H9 (cell line): ENCODE measurements around the gene FBXO5. TPM values are rescaled to one million over a fixed set of nuclear protein-coding genes. Genes with fewer than 3 reads are reported as not detected.

Source experiments
- DNase-seq: peaks from one replicate; pipeline ENCODE4 v3.0.0-alpha.2; 2017
- H2AFZ ChIP-seq: one replicate; pipeline ENCODE4 v1.6.1; 2013; ENCODE audit warnings: mild to moderate bottlenecking, low read length, control low read depth, moderate library complexity
- H2AK5ac ChIP-seq: 2 replicates; pipeline ENCODE4 v1.6.1; 2013; ENCODE audit warnings: low read length, control low read depth, mixed read lengths; ENCODE audit not compliant: insufficient read length
- H2BK120ac ChIP-seq: one replicate; pipeline ENCODE4 v1.6.1; 2013; ENCODE audit warnings: low read depth, mild to moderate bottlenecking, low read length, control low read depth, inconsistent platforms; ENCODE audit not compliant: poor library complexity, severe bottlenecking
- H2BK12ac ChIP-seq: 2 replicates; pipeline ENCODE4 v1.6.1; 2013; ENCODE audit warnings: low read length, control low read depth, mixed read lengths, low read depth; ENCODE audit not compliant: insufficient read length
- H2BK15ac ChIP-seq: 2 replicates; pipeline ENCODE4 v1.6.1; 2013; ENCODE audit warnings: low read depth, low read length, control low read depth
- H2BK20ac ChIP-seq: one replicate; pipeline ENCODE4 v1.6.1; 2013; ENCODE audit warnings: low read depth, mild to moderate bottlenecking, low read length, control low read depth, inconsistent platforms; ENCODE audit not compliant: poor library complexity, severe bottlenecking
- H2BK5ac ChIP-seq: 2 replicates; pipeline ENCODE4 v1.6.1; 2013; ENCODE audit warnings: low read length, control low read depth, mixed read lengths; ENCODE audit not compliant: insufficient read length
- H3K14ac ChIP-seq: 2 replicates; pipeline ENCODE4 v1.6.1; 2013; ENCODE audit warnings: low read length, control low read depth; ENCODE audit not compliant: insufficient read depth
- H3K18ac ChIP-seq: 2 replicates; pipeline ENCODE4 v1.6.1; 2013; ENCODE audit warnings: low read depth, mild to moderate bottlenecking, mixed read lengths, low read length, control low read depth; ENCODE audit not compliant: insufficient read length
- H3K23ac ChIP-seq: 2 replicates; pipeline ENCODE4 v1.6.1; 2013; ENCODE audit warnings: low read length, control low read depth, mixed read lengths, low read depth; ENCODE audit not compliant: insufficient read length
- H3K23me2 ChIP-seq: 2 replicates; pipeline ENCODE4 v1.6.1; 2013; ENCODE audit warnings: low read depth, mild to moderate bottlenecking, mixed read lengths, low read length, control low read depth; ENCODE audit not compliant: insufficient read length, poor library complexity, severe bottlenecking
- H3K27ac ChIP-seq: 2 replicates; pipeline ENCODE4 v1.5.1; 2013; ENCODE audit warnings: low read length, control low read depth, mixed read lengths, low read depth; ENCODE audit not compliant: insufficient read length
- H3K27me3 ChIP-seq: 2 replicates; pipeline ENCODE4 v1.6.1; 2013; ENCODE audit warnings: low read length, control low read depth, inconsistent platforms; ENCODE audit not compliant: insufficient read depth
- H3K4ac ChIP-seq: 2 replicates; pipeline ENCODE4 v1.6.1; 2013; ENCODE audit warnings: low read depth, mild to moderate bottlenecking, control low read depth, inconsistent platforms, low read length, moderate library complexity
- H3K4me1 ChIP-seq: 2 replicates; pipeline ENCODE4 v1.6.1; 2013; ENCODE audit warnings: low read length, control low read depth, inconsistent platforms; ENCODE audit not compliant: insufficient read depth
- H3K4me2 ChIP-seq: 2 replicates; pipeline ENCODE4 v1.6.1; 2013; ENCODE audit warnings: low read length, control low read depth, mixed read lengths; ENCODE audit not compliant: insufficient read length, insufficient read depth
- H3K56ac ChIP-seq: 2 replicates; pipeline ENCODE4 v1.6.1; 2013; ENCODE audit warnings: low read depth, mild to moderate bottlenecking, mixed read lengths, low read length, control low read depth; ENCODE audit not compliant: insufficient read length
- H3K79me1 ChIP-seq: 2 replicates; pipeline ENCODE4 v1.6.1; 2013; ENCODE audit warnings: low read depth, mild to moderate bottlenecking, moderate library complexity, low read length, control low read depth, inconsistent platforms; ENCODE audit not compliant: insufficient read depth, poor library complexity, severe bottlenecking
- H3K79me2 ChIP-seq: 2 replicates; pipeline ENCODE4 v1.6.1; 2013; ENCODE audit warnings: low read length, control low read depth, inconsistent platforms; ENCODE audit not compliant: insufficient read depth
- H3K9ac ChIP-seq: 2 replicates; pipeline ENCODE4 v1.6.1; 2013; ENCODE audit warnings: low read length, control low read depth, mixed read lengths; ENCODE audit not compliant: insufficient read length; ENCODE audit errors: extremely low read depth
- H3K9me3 ChIP-seq: one replicate; pipeline ENCODE4 v1.6.1; 2013; ENCODE audit warnings: low read depth, low read length, inconsistent platforms; ENCODE audit not compliant: control insufficient read depth
- H3T11ph ChIP-seq: one replicate; pipeline ENCODE4 v1.6.1; 2013; ENCODE audit warnings: mild to moderate bottlenecking, low read length, control low read depth, inconsistent platforms
- H4K20me1 ChIP-seq: one replicate; pipeline ENCODE4 v1.6.1; 2013; ENCODE audit not compliant: control insufficient read depth, insufficient read length, insufficient read depth
- H4K5ac ChIP-seq: 2 replicates; pipeline ENCODE4 v1.6.1; 2013; ENCODE audit warnings: low read depth, mild to moderate bottlenecking, mixed read lengths, low read length, control low read depth; ENCODE audit not compliant: insufficient read length
- H4K8ac ChIP-seq: replicated peaks from 2 replicates; pipeline ENCODE4 v1.6.1; 2013; ENCODE audit warnings: low read length, control low read depth, mixed read lengths, low read depth; ENCODE audit not compliant: insufficient read length
- H4K91ac ChIP-seq: 2 replicates; pipeline ENCODE4 v1.6.1; 2013; ENCODE audit warnings: low read depth, mild to moderate bottlenecking, moderate library complexity, mixed read lengths, low read length, control low read depth; ENCODE audit not compliant: insufficient read length
- H3K27ac Mint-ChIP-seq, 3 experiments: 2 replicates in 2 of 3; 3 replicates in 1 of 3; pipeline ENCODE4 v1.8.0; 2020 to 2021; ENCODE audit warnings: mixed read lengths in 3 of 3, mild to moderate bottlenecking in 1 of 3, moderate library complexity in 1 of 3
- H3K27me3 Mint-ChIP-seq: 2 replicates; pipeline ENCODE4 v1.8.0; 2021; ENCODE audit warnings: low read depth, mild to moderate bottlenecking, moderate library complexity, mixed read lengths
- H3K36me3 Mint-ChIP-seq, 3 experiments: 2 replicates in 2 of 3; 3 replicates in 1 of 3; pipeline ENCODE4 v1.8.0; 2020 to 2021; ENCODE audit warnings: low read depth in 3 of 3, mixed read lengths in 3 of 3; ENCODE audit not compliant: insufficient read depth in 1 of 3
- H3K4me1 Mint-ChIP-seq, 2 experiments: 2 replicates each; pipeline ENCODE4 v1.8.0; 2020; ENCODE audit warnings: mixed read lengths in 2 of 2
- H3K4me3 Mint-ChIP-seq, 2 experiments: 2 replicates in 1 of 2; 3 replicates in 1 of 2; pipeline ENCODE4 v1.8.0; 2020 to 2021; ENCODE audit warnings: mild to moderate bottlenecking in 2 of 2, mixed read lengths in 2 of 2, moderate library complexity in 1 of 2
- H3K9me3 Mint-ChIP-seq, 2 experiments: 2 replicates in 1 of 2; 3 replicates in 1 of 2; pipeline ENCODE4 v1.8.0; 2020; ENCODE audit warnings: mild to moderate bottlenecking in 2 of 2, mixed read lengths in 2 of 2, moderate library complexity in 1 of 2
- CTCF ChIP-seq: fragments of 200-600 bp; sonication (generic); conservative IDR thresholded peaks from 3 replicates; pipeline ENCODE4 v1.8.0; 2021; ENCODE audit warnings: antibody characterized with exemption, mild to moderate bottlenecking
- total RNA-seq: library from RNA; stranded (reverse); gene quantifications from 2 replicates; pipeline ENCODE4 v1.2.1, GENCODE V29; 2021

Gene FBXO5
- total RNA-seq, 1 experiment from 2014 or later, result 47.6 TPM

GRCh38 chr6:152993431-152993830 is 10.6 kb upstream of the FBXO5 start:
- no peak overlapping the region for H4K91ac ChIP-seq
- H3K79me2 ChIP-seq, result peaks cover 2% of the 10 kb centered on the region; the same call in 1 of the 2 replicates
- H3K56ac ChIP-seq, result no peak overlapping the region
- DNase-seq, result no peak
- Mint-ChIP-seq H3K9me3 (no peaks in the 10 kb centered on the region), H3K27ac (peak overlapping the region in 2 of 3 experiments; percentile 31 to 44; a peak in 3 of 7 replicates), H3K4me1 (no peaks in the 10 kb centered on the region), H3K4me3 (no peak overlapping the region), H3K36me3 (peaks cover 22 to 51% (median 48%) of the 10 kb centered on the region in 3 experiments; a peak in 5 of 7 replicates), H3K27me3 (no peaks in the 10 kb centered on the region)
- H3K4me2 ChIP-seq, result no peak overlapping the region
- no peak overlapping the region for H2AFZ ChIP-seq
- no peak overlapping the region for H3K23ac ChIP-seq
- no peak overlapping the region for H2BK20ac ChIP-seq
- no peak overlapping the region for H3K18ac ChIP-seq
- no peak overlapping the region for H3T11ph ChIP-seq
- no peak overlapping the region for H2BK12ac ChIP-seq
- H2BK120ac ChIP-seq, result no peak overlapping the region
- no peaks in the 10 kb centered on the region for H3K23me2 ChIP-seq
- H3K79me1 ChIP-seq, result no peaks in the 10 kb centered on the region
- H2BK5ac ChIP-seq, result no peak overlapping the region
- H4K20me1 ChIP-seq, result no peaks in the 10 kb centered on the region
- no peak overlapping the region for H3K9ac ChIP-seq
- H3K27me3 ChIP-seq, result no peaks in the 10 kb centered on the region
- no peak overlapping the region for H4K8ac ChIP-seq
- no peak overlapping the region for H2BK15ac ChIP-seq
- H3K14ac ChIP-seq, result no peak overlapping the region
- no peak overlapping the region for H3K27ac ChIP-seq
- H2AK5ac ChIP-seq, result no peak overlapping the region
- no peaks in the 10 kb centered on the region for H3K4me1 ChIP-seq
- H3K4ac ChIP-seq, result no peak overlapping the region
- no peak overlapping the region for H4K5ac ChIP-seq
- peak; percentile 56; the same call in 2 of the 3 replicates for TF ChIP-seq CTCF
- no peaks in the 10 kb centered on the region for H3K9me3 ChIP-seq
